GM23338 (cell line): Measurements from ENCODE around the gene SULF2. TPM values are rescaled to one million over a fixed set of nuclear protein-coding genes. Genes with fewer than 3 reads are reported as not detected.

Experiments used
- ATAC-seq: fragments of 200-7000 bp; cut with Tn5 transposase; 3 replicates; pipeline ENCODE4 v1.9.1; 2020
- DNase-seq: peaks from one replicate; pipeline ENCODE4 v3.0.0-alpha.2; 2015; ENCODE audit warnings: low spot score
- H2AFZ ChIP-seq: fragments of 200-600 bp; sonication (generic); 2 replicates; pipeline ENCODE4 v1.8.0; 2016; ENCODE audit warnings: antibody characterized with exemption, mild to moderate bottlenecking, moderate library complexity
- H3F3A ChIP-seq: fragments of 200-600 bp; sonication (generic); replicated peaks from 2 replicates; pipeline ENCODE4 v1.8.0; 2017; ENCODE audit warnings: antibody characterized with exemption, mixed run types, low read depth
- H3K27ac ChIP-seq: fragments of 200-600 bp; sonication (generic); 2 replicates; pipeline ENCODE4 v1.6.1; 2016; ENCODE audit warnings: low read depth
- H3K27me3 ChIP-seq: fragments of 200-600 bp; sonication (generic); 2 replicates; pipeline ENCODE4 v1.8.0; 2016; ENCODE audit warnings: mild to moderate bottlenecking, mixed run types, moderate library complexity; ENCODE audit not compliant: insufficient read depth
- H3K36me3 ChIP-seq: fragments of 200-600 bp; sonication (generic); 2 replicates; pipeline ENCODE4 v1.8.0; 2016; ENCODE audit warnings: mild to moderate bottlenecking; ENCODE audit not compliant: insufficient read depth
- H3K4me1 ChIP-seq: fragments of 200-600 bp; sonication (generic); 2 replicates; pipeline ENCODE4 v1.8.0; 2016; ENCODE audit warnings: mild to moderate bottlenecking, moderate library complexity; ENCODE audit not compliant: insufficient read depth
- H3K4me2 ChIP-seq: fragments of 200-600 bp; sonication (generic); 2 replicates; pipeline ENCODE4 v1.7.1; 2017; ENCODE audit warnings: mixed run types
- H3K4me3 ChIP-seq: fragments of 200-600 bp; sonication (generic); 2 replicates; pipeline ENCODE4 v1.6.1; 2016; ENCODE audit warnings: mixed run types
- H3K79me2 ChIP-seq: fragments of 200-600 bp; sonication (generic); replicated peaks from 2 replicates; pipeline ENCODE4 v1.8.0; 2017; ENCODE audit warnings: mild to moderate bottlenecking; ENCODE audit not compliant: insufficient read depth
- H3K9me2 ChIP-seq: fragments of 200-600 bp; sonication (generic); 2 replicates; pipeline ENCODE4 v1.8.0; 2017; ENCODE audit not compliant: insufficient read depth
- H4K20me1 ChIP-seq: fragments of 200-600 bp; sonication (generic); replicated peaks from 2 replicates; pipeline ENCODE4 v1.8.0; 2017; ENCODE audit warnings: mild to moderate bottlenecking; ENCODE audit not compliant: insufficient read depth
- H3K27ac Mint-ChIP-seq: 2 replicates; pipeline ENCODE4 v1.8.0; 2020; ENCODE audit warnings: inconsistent platforms, mild to moderate bottlenecking, moderate library complexity, mixed read lengths
- H3K27me3 Mint-ChIP-seq: 3 replicates; pipeline ENCODE4 v1.8.0; 2022; ENCODE audit warnings: low read depth, mild to moderate bottlenecking, moderate library complexity, mixed read lengths, inconsistent platforms; ENCODE audit not compliant: insufficient read depth, poor library complexity
- H3K36me3 Mint-ChIP-seq: 3 replicates; pipeline ENCODE4 v1.8.0; 2021; ENCODE audit warnings: low read depth, mild to moderate bottlenecking, inconsistent platforms, moderate library complexity, mixed read lengths
- H3K4me1 Mint-ChIP-seq: 3 replicates; pipeline ENCODE4 v1.8.0; 2020; ENCODE audit warnings: mild to moderate bottlenecking, inconsistent platforms, mixed read lengths
- H3K4me3 Mint-ChIP-seq: 3 replicates; pipeline ENCODE4 v1.8.0; 2021; ENCODE audit warnings: moderate library complexity, mild to moderate bottlenecking, inconsistent platforms, mixed read lengths
- H3K9me3 Mint-ChIP-seq: 3 replicates; pipeline ENCODE4 v1.8.0; 2020; ENCODE audit warnings: moderate library complexity, mild to moderate bottlenecking, inconsistent platforms, mixed read lengths
- CREB1 ChIP-seq: fragments of 250-450 bp; sonication (Bioruptor Pico); IDR thresholded peaks from 2 replicates; pipeline ENCODE4 v1.5.0; 2020; ENCODE audit warnings: low read depth, mild to moderate bottlenecking, moderate library complexity
- EZH2 ChIP-seq: fragments of 200-600 bp; sonication (generic); IDR thresholded peaks from one replicate; pipeline ENCODE4 v1.8.0; 2017; ENCODE audit warnings: antibody characterized with exemption, mild to moderate bottlenecking, low read depth; ENCODE audit not compliant: unreplicated experiment
- EZH2phosphoT487 ChIP-seq: fragments of 200-600 bp; sonication (generic); IDR thresholded peaks from one replicate; pipeline ENCODE4 v1.8.1; 2018; ENCODE audit warnings: antibody characterized with exemption; ENCODE audit not compliant: unreplicated experiment
- JUNB ChIP-seq: IDR thresholded peaks from one replicate; pipeline ENCODE4 v1.6.1; 2016; ENCODE audit warnings: antibody characterized with exemption; ENCODE audit not compliant: unreplicated experiment
- NANOG ChIP-seq: IDR thresholded peaks from 2 replicates; pipeline ENCODE4 v1.6.1; 2016; ENCODE audit warnings: antibody characterized with exemption, borderline replicate concordance
- POLR2AphosphoS5 ChIP-seq: IDR thresholded peaks from 2 replicates; pipeline ENCODE4 v1.6.1; 2016; ENCODE audit warnings: antibody characterized with exemption, low read depth
- STAT1 ChIP-seq: IDR thresholded peaks from one replicate; pipeline ENCODE4 v1.6.1; 2016; ENCODE audit warnings: antibody characterized with exemption; ENCODE audit not compliant: unreplicated experiment
- ZNF114 ChIP-seq: fragments of 250-450 bp; sonication (Bioruptor Pico); IDR thresholded peaks from 2 replicates; pipeline ENCODE4 v1.5.0; 2020; ENCODE audit warnings: mild to moderate bottlenecking, moderate library complexity
- ZNF331 ChIP-seq: fragments of 250-450 bp; sonication (Bioruptor Pico); IDR thresholded peaks from 2 replicates; pipeline ENCODE4 v1.5.0; 2020; ENCODE audit warnings: low read depth, mild to moderate bottlenecking, moderate library complexity
- polyA plus RNA-seq: library from polyadenylated mRNA; unstranded; fragments of >200 nt; fragmentation: Nextera tagmentation; extraction: Ambion mirVana; gene quantifications from 2 replicates; pipeline ENCODE4 v1.2.1, GENCODE V29; 2016
- total RNA-seq: library from RNA; depleted of rRNA; stranded (reverse); fragments of >200 nt; shearing (Covaris generic); gene quantifications from 2 replicates; pipeline ENCODE4 v1.2.3, GENCODE V29; 2014
- TF ChIP-seq, protein P1 (sequence below): fragments of 250-450 bp; sonication (Bioruptor Pico); IDR thresholded peaks from 2 replicates; pipeline ENCODE4 v1.5.0; 2020; ENCODE audit warnings: mild to moderate bottlenecking, moderate library complexity
- TF ChIP-seq, protein P2 (sequence below), 2 experiments: fragments of 200-600 bp in 1 of 2; sonication (generic) in 1 of 2; conservative IDR thresholded peaks; 2 replicates each; pipeline versions ENCODE4 v1.5.1 to v1.6.1; 2016 to 2017; ENCODE audit warnings: antibody characterized with exemption in 2 of 2, low read depth in 2 of 2, mild to moderate bottlenecking in 2 of 2, moderate library complexity in 1 of 2

SULF2 gene
- total and polyA plus RNA-seq, 2 experiments from 2014 or later, result 9.5 to 20.7 TPM

DNA sequence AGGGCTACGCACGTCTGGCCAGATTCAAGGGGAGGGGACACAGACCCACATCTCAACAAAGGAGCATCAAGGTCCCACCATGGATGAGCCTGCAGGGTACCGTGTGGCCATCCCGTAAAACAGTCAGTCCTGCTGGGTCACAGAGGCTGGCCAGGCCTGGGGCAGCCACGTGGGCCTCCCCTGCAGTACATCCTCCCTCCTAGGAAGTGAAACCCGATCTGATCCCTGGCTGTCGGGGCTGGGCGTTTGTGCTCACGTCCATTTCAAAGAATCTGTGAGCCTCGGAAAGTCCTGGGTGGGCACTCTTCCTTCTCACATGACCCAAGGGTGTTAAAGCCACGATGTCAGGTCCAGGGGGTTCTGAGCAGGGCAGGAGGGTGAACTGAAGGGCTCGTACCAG, 14.3 kb downstream of the SULF2 start:
- Histone ChIP-seq H3K36me3 (no peaks in the 10 kb centered on the region), H3K27me3 (no peaks in the 10 kb centered on the region), H3K4me1 (peaks cover 7% of the 10 kb centered on the region), H3K27ac (no peak overlapping the region), H3K9me2 (no peaks in the 10 kb centered on the region), H4K20me1 (no peaks in the 10 kb centered on the region), H3F3A (no peaks in the 10 kb centered on the region), H3K4me2 (no peak overlapping the region), H3K4me3 (no peak overlapping the region), H2AFZ (no peak overlapping the region), H3K79me2 (no peaks in the 10 kb centered on the region)
- H3K9me3 Mint-ChIP-seq, result peaks cover 12% of the 10 kb centered on the region
- H3K4me1 Mint-ChIP-seq, result peaks cover 17% of the 10 kb centered on the region
- H3K27me3 Mint-ChIP-seq, result peaks cover 7% of the 10 kb centered on the region
- peaks cover 12% of the 10 kb centered on the region for H3K36me3 Mint-ChIP-seq
- peak; percentile 25; the same call in 1 of the 3 replicates for ATAC-seq
- TF ChIP-seq POLR2AphosphoS5 (no peak), NANOG (no peak)
- H3K27ac Mint-ChIP-seq, result no peak overlapping the region
- no peak overlapping the region for H3K4me3 Mint-ChIP-seq
- DNase-seq, result no peak

DNA sequence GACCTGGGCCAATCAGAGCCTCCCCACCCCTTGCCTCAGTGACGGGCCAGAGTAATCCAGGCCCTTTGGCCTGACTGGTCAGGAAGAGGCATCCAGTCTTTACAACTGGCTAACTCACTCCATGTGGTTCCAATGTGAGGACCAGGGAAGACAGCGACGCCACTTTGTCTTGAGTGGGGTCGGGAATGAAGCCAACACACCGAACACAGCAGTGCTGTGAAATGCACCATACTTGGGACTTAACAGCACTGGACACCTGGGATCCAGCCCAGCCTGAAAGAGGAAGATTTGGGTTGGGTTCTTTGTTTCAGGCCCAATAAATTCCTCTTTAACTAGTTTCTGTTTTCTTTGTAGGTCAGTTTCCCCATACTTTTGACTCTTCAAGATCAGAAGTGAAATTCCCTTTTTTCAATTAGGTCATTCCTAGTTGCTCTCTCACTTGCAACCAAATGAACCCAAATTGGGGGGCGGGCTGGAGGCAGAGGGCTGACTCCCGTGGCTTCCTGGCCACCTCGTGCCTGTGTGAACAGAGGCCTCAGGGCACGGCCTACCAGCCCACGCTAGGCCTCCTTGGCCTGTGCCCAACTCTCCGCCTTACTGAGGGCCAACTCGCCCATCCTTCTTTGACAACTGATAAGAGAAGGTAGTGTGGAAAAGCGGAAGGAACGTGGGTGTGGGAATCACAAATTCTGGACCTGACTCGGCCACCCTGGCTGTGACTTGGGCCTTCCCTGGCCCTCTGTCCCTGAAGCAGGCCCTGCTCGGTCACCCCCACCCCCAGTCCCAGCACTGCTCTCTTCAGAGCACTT, 17.1 kb downstream of the SULF2 start:
- Histone ChIP-seq H2AFZ (no peak overlapping the region), H3K4me2 (no peak overlapping the region), H3K36me3 (no peaks in the 10 kb centered on the region), H3K79me2 (no peaks in the 10 kb centered on the region), H3K9me2 (no peaks in the 10 kb centered on the region), H3K4me3 (no peak overlapping the region), H3K4me1 (peaks cover 11% of the 10 kb centered on the region), H3K27ac (no peak overlapping the region), H3F3A (no peaks in the 10 kb centered on the region), H3K27me3 (no peaks in the 10 kb centered on the region), H4K20me1 (no peaks in the 10 kb centered on the region)
- Mint-ChIP-seq H3K4me3 (no peak overlapping the region), H3K36me3 (peaks cover 12% of the 10 kb centered on the region), H3K4me1 (peaks cover 20% of the 10 kb centered on the region), H3K27ac (no peak overlapping the region), H3K9me3 (peaks cover 12% of the 10 kb centered on the region), H3K27me3 (peaks cover 7% of the 10 kb centered on the region)
- no peak for DNase-seq
- no peak for ATAC-seq
- no peak for TF ChIP-seq ZNF331
- TF ChIP-seq EZH2, result no peak
- TF ChIP-seq, protein P1, sequence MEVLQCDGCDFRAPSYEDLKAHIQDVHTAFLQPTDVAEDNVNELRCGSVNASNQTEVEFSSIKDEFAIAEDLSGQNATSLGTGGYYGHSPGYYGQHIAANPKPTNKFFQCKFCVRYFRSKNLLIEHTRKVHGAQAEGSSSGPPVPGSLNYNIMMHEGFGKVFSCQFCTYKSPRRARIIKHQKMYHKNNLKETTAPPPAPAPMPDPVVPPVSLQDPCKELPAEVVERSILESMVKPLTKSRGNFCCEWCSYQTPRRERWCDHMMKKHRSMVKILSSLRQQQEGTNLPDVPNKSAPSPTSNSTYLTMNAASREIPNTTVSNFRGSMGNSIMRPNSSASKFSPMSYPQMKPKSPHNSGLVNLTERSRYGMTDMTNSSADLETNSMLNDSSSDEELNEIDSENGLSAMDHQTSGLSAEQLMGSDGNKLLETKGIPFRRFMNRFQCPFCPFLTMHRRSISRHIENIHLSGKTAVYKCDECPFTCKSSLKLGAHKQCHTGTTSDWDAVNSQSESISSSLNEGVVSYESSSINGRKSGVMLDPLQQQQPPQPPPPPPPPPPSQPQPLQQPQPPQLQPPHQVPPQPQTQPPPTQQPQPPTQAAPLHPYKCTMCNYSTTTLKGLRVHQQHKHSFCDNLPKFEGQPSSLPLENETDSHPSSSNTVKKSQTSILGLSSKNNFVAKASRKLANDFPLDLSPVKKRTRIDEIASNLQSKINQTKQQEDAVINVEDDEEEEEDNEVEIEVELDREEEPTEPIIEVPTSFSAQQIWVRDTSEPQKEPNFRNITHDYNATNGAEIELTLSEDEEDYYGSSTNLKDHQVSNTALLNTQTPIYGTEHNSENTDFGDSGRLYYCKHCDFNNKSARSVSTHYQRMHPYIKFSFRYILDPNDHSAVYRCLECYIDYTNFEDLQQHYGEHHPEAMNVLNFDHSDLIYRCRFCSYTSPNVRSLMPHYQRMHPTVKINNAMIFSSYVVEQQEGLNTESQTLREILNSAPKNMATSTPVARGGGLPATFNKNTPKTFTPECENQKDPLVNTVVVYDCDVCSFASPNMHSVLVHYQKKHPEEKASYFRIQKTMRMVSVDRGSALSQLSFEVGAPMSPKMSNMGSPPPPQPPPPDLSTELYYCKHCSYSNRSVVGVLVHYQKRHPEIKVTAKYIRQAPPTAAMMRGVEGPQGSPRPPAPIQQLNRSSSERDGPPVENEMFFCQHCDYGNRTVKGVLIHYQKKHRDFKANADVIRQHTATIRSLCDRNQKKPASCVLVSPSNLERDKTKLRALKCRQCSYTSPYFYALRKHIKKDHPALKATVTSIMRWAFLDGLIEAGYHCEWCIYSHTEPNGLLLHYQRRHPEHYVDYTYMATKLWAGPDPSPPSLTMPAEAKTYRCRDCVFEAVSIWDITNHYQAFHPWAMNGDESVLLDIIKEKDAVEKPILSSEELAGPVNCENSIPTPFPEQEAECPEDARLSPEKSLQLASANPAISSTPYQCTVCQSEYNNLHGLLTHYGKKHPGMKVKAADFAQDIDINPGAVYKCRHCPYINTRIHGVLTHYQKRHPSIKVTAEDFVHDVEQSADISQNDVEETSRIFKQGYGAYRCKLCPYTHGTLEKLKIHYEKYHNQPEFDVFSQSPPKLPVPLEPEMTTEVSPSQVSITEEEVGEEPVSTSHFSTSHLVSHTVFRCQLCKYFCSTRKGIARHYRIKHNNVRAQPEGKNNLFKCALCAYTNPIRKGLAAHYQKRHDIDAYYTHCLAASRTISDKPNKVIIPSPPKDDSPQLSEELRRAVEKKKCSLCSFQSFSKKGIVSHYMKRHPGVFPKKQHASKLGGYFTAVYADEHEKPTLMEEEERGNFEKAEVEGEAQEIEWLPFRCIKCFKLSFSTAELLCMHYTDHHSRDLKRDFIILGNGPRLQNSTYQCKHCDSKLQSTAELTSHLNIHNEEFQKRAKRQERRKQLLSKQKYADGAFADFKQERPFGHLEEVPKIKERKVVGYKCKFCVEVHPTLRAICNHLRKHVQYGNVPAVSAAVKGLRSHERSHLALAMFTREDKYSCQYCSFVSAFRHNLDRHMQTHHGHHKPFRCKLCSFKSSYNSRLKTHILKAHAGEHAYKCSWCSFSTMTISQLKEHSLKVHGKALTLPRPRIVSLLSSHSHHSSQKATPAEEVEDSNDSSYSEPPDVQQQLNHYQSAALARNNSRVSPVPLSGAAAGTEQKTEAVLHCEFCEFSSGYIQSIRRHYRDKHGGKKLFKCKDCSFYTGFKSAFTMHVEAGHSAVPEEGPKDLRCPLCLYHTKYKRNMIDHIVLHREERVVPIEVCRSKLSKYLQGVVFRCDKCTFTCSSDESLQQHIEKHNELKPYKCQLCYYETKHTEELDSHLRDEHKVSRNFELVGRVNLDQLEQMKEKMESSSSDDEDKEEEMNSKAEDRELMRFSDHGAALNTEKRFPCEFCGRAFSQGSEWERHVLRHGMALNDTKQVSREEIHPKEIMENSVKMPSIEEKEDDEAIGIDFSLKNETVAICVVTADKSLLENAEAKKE (CRISPR knock-in tag), result no peak
- TF ChIP-seq, protein P2, sequence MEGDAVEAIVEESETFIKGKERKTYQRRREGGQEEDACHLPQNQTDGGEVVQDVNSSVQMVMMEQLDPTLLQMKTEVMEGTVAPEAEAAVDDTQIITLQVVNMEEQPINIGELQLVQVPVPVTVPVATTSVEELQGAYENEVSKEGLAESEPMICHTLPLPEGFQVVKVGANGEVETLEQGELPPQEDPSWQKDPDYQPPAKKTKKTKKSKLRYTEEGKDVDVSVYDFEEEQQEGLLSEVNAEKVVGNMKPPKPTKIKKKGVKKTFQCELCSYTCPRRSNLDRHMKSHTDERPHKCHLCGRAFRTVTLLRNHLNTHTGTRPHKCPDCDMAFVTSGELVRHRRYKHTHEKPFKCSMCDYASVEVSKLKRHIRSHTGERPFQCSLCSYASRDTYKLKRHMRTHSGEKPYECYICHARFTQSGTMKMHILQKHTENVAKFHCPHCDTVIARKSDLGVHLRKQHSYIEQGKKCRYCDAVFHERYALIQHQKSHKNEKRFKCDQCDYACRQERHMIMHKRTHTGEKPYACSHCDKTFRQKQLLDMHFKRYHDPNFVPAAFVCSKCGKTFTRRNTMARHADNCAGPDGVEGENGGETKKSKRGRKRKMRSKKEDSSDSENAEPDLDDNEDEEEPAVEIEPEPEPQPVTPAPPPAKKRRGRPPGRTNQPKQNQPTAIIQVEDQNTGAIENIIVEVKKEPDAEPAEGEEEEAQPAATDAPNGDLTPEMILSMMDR (conservative IDR thresholded peaks at IDR 0.05; ENCODE audit: low read depth in 2 of 2), result no peak
- no peak for TF ChIP-seq ZNF114
- TF ChIP-seq POLR2AphosphoS5, result no peak
- no peak for TF ChIP-seq STAT1
- TF ChIP-seq EZH2phosphoT487, result no peak
- no peak for TF ChIP-seq JUNB
- TF ChIP-seq CREB1, result no peak
